Activated CD4-positive, CD25-positive, alpha-beta regulatory T cell treated with anti-CD3 and anti-CD28 coated beads, Interleukin-2, amount 50 U/mL, for 72 hours (primary cell): ENCODE data around the gene SPON2.
A peak's percentile ranks its signal among the peaks of the same experiment; 100 is the strongest.

ENCODE experiments used
- DNase-seq: peaks from one replicate; pipeline ENCODE4 v3.0.0; 2021

The SPON2 gene

GRCh38 chr4:1194010-1194900 is 21.9 kb upstream of the SPON2 start:
- no peak for DNase-seq

GRCh38 chr4:1193206-1194009 is 21.0 kb upstream of the SPON2 start:
- DNase-seq, result no peak

DNA sequence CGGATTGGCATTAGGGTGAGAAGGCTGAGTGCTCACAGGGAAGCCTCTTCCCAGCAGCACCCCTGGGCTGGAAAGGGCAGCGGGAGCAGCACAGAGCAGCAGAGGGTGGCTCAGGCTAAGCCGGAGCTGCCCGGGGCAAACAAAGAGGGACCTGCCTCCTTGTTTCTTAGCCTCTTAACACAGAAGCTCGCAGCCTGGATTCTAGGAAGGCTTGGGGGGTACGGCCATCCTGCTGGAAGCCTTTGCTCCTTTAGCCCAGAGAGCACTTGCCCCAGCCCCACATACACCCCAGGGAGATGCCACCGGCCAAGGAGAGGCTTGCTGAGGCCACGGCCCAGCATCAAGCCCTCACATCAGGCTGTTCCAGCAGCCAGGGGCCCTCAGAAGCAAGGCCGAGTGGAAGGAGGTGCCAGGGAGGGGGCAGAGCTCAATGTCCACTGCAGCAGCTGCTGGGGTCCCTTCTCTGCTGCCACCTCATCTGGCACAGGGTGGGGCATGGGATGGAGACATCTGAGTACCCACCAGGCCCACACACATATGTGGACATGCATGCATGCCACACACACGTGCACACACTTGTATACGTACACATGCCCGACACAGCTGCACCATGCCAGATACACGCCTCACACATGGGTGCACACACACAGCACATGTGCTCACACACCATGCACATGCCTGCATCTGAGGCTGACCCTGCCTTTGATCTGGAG is 20.3 kb upstream of the SPON2 start:
- DNase-seq, result no peak

DNA sequence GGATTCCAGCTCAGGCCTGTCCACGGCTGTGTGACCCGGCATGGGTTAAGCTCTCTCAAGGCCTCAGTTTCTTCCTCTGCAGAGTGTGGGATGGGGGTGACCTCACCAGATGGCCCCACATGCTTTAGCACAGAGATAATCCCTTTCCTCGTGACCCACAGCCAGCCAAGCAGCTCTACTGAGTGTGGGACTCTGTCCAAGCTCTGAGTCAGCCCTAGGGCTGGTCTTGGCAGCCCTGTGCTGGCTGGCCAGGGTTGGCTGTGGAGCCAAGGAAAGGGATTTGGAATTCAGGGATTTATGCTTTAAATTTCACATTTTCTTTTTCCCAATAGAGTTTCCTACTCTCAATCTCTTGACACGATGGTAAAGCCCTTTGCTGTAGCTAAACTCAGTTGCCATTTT is 19.7 kb upstream of the SPON2 start:
- no peak for DNase-seq

GRCh38 chr4:1191621-1192020 is 19.2 kb upstream of the SPON2 start:
- DNase-seq, result no peak

GRCh38 chr4:1187182-1187581 is 14.8 kb upstream of the SPON2 start:
- DNase-seq, result peak; percentile 30

DNA sequence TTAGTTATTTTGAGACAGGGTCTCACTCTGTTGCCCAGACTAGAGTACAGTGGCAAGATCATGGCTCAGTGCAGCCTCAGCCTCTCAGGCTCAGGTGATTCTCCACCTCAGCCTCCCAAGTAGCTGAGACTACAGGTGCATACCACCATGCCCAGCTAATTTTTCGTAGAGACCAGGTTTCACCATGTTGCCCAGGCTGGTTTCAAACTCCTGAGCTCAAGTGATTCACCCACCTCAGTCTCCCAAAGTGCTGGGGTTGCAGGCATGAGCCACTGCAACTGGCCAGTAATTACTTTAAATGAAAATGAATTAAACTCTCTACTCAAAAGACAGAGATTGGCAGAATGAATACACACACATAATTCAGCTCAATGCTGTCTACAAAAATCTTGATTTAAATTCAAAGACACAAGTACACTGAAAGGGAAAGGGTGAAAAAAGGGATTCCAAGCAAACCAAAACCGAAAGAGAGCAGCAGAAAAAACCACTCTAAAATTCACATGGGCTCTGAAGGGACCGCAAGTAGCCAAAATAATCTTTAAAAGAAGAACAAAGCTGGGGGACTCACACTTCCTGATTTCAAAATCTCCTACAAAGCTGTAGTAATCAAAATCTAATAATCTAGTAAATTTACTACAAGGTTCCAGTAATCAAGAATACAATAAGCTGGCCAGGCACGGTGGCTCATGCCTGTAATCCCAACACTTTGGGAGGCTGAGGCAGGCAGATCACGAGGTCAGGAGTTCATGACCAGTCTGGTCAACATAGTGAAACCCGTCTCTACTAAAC is 11.8 kb upstream of the SPON2 start:
- DNase-seq, result no peak

- no peak for DNase-seq
Observed at GRCh38 chr4:1182313-1182712, 9.9 kb upstream of the SPON2 start.

DNA sequence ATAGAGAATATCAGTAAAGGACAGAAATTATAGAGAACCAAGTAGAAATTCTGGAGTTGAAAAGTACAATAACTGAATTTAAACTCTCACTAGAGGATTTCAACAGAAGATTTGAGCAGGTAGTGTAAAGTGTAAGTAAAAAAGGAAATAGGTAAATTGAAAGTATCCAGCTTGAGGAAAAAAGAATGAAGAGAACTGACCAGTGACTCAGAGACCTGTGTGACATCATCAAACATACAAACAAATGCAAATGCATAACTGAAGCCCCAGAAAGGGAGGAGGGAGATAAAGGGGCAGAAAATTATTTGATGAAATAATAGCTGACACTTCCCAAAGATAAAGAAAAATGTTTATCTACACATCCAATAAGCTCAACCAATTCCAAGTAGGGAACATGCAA is 8.3 kb upstream of the SPON2 start:
- no peak for DNase-seq

DNA sequence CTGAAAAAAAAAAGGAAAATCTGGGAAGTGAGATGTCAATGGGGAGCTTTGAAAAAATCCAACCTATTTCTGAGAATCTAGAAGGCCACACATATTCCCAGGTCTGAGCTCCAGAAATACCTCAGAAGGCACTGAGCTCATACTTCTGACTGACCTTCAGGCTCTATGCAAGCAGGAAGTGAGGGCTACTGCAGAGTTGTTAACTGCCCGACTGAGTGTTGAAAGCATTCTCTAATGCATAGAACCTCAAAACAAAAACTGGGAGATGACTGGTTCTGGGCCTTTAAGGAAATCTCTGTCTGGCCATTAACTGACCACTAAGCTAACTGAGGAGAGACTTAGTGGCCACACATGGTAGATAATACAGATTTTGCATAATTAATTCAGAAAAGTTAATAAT is 7.6 kb upstream of the SPON2 start:
- no peak for DNase-seq

- DNase-seq, result no peak
Observed at GRCh38 chr4:1179089-1179441, 6.7 kb upstream of the SPON2 start.

DNA sequence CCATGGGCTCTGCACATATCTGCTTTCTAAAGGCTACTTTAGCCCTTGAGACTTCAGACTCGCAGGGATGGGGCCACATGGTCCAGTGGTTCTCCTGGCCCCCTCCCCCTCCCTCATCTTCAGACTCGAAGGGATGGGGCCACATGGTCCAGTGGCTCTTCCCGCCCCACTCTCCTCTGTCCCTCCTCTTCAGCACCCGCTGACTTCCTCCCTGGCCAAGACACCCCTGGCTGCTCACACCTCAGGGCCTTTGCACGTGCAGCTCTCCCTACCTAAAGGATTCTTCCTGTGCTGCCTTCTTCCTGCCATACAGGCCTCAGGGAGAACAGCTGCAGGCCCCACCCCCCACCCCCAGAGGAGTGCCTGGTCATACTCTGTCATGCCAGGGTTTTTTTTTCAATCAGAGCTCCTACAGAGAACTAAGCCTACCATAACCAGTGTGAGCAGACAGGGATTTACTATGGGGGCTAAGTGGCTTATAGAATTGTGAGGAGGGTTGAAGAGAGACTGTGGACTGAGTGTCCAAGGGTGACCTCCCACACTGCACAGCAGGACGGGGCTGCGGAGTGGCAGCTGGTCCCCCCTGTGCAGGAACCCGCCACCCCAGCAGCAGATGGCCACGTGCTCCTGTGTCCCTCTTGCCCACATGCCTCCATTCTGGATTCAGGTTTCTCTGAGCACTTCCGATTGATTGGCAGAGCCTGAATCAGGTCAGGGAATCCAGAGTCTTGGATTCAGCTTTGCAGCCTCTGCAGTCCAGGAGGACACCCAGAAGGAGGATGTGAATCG is 6.1 kb upstream of the SPON2 start:
- no peak for DNase-seq

DNA sequence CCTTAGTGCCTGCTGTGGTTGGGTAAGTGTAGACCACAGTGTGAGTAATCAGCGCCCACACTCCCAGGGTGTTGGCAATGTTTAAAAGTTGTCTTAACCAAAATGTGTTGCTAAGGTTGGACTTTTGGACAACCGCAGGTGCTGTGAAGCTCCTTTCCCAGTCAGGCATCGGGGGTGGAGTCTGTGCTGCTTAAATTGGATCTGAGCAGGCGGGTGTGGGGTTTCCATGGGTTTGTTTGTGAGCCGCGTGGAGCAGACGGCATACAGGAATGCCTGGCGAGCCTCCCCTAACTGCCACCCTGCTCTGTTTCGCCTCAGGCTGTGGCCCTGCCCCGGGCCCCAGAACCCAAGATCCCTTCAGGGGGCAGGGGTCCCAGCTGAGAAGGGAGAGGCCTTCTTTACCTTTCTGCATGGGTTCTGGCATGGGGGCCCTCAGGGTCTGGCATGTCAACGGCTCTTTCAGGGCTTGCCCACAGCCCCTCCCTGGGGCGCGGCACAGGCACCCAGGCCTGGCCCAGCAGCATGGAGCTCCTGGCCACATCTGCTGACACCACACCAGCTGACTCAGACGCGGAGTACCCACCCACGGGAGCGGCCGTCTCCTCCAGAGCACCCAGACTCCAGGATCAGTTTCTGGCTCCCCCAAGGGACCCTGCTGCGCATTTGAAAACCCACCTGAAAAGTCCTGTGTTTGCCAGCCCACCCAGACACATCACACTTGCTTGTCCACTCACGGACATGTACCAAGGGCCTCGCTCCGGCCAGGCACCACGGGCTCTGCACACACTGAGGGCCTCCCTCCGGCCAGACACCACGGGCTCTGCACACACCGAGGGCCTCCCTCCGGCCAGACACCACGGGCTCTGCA is 5.1 kb upstream of the SPON2 start:
- DNase-seq, result no peak

DNA sequence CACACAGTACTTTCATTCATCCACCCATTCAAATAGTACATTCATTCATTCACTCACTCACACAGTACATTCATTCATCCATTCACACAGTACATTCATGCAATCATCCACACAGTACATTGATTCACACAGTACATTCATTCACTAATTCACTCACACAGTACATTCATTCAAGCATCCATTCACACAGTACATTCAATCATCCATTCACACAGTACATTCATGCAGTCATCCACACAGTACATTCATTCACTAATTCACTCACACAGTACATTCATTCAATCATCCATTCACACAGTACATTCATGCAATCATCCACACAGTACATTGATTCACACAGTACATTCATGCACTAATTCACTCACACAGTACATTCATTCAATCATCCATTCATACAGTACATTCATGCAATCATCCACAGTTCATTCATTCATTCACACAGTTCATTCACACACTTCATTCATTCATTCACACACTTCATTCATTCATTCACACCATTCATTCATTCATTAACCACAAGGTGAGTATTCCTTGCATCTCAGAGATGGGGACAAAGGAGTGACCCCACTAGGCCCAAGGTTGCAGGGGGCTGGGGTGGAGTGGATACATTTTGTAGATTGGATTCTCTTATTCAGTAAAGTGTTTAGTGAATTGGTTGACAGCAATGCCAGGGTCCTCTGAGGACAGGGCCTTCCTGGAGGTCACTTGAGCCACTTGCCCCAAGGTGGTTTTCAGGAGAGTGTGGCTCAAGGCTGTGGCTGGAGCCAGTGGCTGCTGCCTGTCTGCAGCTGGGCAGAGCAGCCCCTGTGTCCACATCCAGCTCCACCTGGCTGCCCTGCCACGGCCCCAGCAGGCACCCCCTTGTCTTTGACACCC is 4.3 kb upstream of the SPON2 start:
- DNase-seq, result no peak

DNA sequence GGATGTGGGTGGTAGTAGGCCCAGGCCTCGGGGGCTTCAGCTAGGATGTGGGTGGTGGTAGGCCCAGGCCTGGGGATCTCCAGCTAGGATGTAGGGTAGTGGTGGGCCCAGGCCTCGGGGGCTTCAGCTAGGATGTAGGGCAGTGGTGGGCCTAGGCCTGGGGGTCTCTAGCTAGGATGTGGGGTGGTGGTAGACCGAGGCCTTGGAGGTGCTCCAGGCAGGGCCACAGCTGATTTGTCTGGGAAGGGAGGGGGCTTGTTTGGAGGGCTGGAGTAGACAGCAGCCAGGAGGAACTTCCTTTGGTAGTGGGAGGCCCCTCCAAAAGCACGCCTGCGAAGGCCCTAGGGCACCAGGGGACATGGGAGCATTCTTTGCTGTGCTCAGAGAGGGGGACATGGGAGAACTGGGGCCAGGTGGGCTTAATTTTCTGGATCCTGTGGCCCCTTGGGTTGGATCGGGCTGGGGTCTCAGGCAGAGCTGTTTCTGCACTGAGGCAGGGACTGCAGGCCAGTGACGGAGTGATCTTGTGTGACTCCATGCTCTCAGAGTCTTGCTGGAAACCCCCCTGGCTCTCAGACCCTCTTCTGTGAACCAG is 3.3 kb upstream of the SPON2 start:
- no peak for DNase-seq

DNA sequence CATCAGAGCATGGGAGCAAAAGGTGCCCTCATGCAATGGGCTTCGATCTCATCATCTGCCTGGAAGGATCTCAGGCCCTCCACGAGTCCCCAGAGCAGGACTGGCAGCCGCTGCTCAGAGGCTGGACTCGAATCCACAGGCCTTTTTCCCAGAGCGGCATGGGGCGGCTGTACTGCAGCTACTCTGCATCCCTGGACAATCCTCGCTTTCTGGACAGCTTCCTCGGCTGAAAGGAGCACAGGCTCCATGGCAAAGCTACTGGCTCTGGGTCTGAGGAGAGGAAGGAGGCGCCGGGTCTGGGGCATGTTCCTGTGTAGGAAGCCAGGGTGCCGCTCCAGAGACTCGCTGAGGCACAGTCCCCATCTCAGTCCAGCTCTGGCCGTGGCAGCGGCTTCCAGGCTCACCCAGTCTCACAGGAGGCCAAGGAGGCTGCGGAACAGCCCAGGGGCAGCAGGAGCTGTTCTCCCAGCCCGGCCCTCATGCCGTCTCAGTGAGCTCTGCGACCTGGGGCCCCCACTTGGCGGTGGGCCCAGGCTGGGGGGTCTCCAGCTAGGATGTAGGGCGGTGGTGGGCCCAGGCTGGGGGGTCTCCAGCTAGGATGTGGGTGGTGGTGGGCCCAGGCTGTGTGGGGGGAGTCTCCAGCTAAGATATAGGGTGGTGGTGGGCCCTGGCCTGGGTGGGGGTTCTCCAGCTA is 2.7 kb upstream of the SPON2 start:
- no peak for DNase-seq

DNA sequence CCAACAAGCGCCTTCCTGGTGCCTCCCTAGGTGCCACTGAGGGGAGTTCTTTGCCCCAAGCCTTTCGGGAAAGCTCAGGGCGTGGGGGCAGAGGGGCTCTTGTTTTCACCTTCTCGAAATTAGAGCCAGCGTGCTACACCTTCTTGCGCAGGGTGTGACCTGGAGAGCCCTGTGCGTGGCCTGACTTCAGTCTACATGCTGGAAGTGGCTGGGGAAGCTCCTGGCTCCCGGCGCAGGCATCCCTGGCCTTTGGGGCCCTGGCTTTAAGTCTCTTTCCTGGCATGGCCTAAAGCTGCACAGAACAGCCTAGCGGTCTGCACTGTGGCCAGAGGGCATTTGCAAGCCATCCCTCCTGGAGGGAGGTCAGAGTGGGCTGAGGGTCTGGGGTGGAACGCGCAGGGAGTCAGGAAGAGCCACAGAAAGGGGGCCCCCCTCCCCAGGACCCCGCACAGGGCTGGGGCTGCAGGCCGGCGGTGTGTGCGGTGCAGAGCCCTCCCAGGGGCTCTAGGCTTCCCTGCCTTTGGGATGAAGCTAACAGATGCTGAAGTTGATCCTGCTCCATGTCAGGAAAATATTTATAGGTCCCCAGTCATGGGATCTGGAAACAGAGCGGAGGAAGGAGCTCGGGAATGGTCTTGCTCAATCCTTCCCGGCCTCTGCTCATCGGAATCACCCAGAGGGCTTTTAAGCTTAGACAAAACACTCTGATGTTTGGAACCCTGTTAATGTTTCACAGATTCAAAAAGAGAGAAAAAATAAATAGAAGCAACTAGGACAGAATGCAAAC is 781 bp upstream of the SPON2 start:
- no peak for DNase-seq
